H1 (cell line): ENCODE measurements around the gene NFIC. TPM values are rescaled to one million over a fixed set of nuclear protein-coding genes. Genes with fewer than 3 reads are reported as not detected.

Experiments used
- CHD2 ChIP-seq: IDR thresholded peaks from 2 replicates; pipeline ENCODE4 v1.6.1; 2012; ENCODE audit warnings: low read length, improper control_type of control experiment
- SIN3A ChIP-seq, 2 experiments: IDR thresholded peaks in 1 of 2; conservative IDR thresholded peaks in 1 of 2; 2 replicates each; pipeline ENCODE4 v1.6.1; 2011 to 2012; ENCODE audit warnings: low read length in 2 of 2, improper control_type of control experiment in 1 of 2, low read depth in 1 of 2, mild to moderate bottlenecking in 1 of 2
- SIRT6 ChIP-seq: IDR thresholded peaks from one replicate; pipeline ENCODE4 v1.7.1; 2012; ENCODE audit warnings: low read length, inconsistent platforms
- TAF1 ChIP-seq: IDR thresholded peaks from 2 replicates; pipeline ENCODE4 v1.6.1; 2011; ENCODE audit warnings: mild to moderate bottlenecking, low read depth, low read length
- polyA plus RNA-seq, 7 experiments: library from polyadenylated mRNA; depleted of rRNA in 3 of 7; stranded (reverse) in 5 of 7; unstranded in 2 of 7; fragments of >200 nt in 5 of 7; fragments of 200-250 nt in 2 of 7; gene quantifications; 1 replicate in 5 of 7; 2 replicates in 1 of 7; 4 replicates in 1 of 7; pipeline versions ENCODE4 v1.2.1 to v1.2.3, GENCODE V29; 2011 to 2013; ENCODE audit warnings: missing spikeins in 2 of 7, mixed read lengths in 2 of 7
- total RNA-seq: library from RNA; stranded (reverse); fragmentation: NEBNext Ultra II Directional; extraction: Animal tissue kit (Norgen Biotek cat#: 25700); gene quantifications from 2 replicates; pipeline ENCODE4 v1.2.1, GENCODE V29; 2021
- TF ChIP-seq, protein P1 (sequence below): IDR thresholded peaks from 2 replicates; pipeline ENCODE4 v1.6.1; 2012; ENCODE audit warnings: inconsistent platforms

Gene NFIC
- total and polyA plus RNA-seq, 2 of the 8 experiments (the other 6 are each of a cell fraction or from before 2014, with no cell fraction given): 0.56 to 3.2 TPM

- TF ChIP-seq SIN3A (conservative IDR thresholded peaks at IDR 0.05 in 1 of 2, IDR thresholded peaks at IDR 0.05 in 1 of 2; ENCODE audit: low read depth in 1 of 2, low read length in 2 of 2): no peak
- TF ChIP-seq, protein P1, sequence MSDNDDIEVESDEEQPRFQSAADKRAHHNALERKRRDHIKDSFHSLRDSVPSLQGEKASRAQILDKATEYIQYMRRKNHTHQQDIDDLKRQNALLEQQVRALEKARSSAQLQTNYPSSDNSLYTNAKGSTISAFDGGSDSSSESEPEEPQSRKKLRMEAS: no peak
- no peak for TF ChIP-seq CHD2
- TF ChIP-seq SIRT6: no peak
- TF ChIP-seq TAF1: no peak
Observed at GRCh38 chr19:3321696-3322095, 44.7 kb upstream of the NFIC start (continued).
